ENCODE data around the gene NAT14. TPM values are rescaled to one million over a fixed set of nuclear protein-coding genes. Genes with fewer than 3 reads are reported as not detected.
A peak's percentile ranks its signal among the peaks of the same experiment; 100 is the strongest.

Gene NAT14
- total RNA-seq, 2 experiments from 2014 or later: 14.6 to 23.2 TPM

DNA sequence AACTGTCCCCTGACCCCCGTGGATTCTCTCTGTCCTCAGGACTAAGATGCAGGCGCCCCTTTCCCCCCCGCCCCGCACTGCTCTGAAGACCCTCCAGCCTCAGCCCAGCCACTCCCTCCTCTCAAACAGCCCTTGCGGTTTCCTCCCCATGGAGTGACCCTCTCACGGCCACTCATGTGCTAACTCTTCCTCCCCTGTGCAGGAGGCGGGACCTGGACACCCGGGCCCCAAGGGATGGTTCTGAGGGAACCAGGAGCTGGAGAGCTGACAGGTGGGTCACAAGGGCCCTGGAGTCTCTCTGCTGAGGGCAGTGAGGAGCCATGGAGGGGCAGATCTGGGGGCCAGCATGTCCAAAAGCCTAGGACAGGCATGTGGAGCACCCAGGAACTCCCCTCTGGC is 25.4 kb upstream of the NAT14 start:
- no peak for ATAC-seq
- H3K4me3 Mint-ChIP-seq: no peak overlapping the region
- CTCF ChIA-PET: interaction anchor here (0.8 to 6.3 kb wide), 5 partner anchors 8 to 318 kb away, joined by 3 to 41 read pairs (median 4); no protein-coding TSS in a partner anchor
- H3K4me1 Mint-ChIP-seq: peaks cover 19% of the 10 kb centered on the region
- H3K36me3 Mint-ChIP-seq: no peaks in the 10 kb centered on the region
- H3K27me3 Mint-ChIP-seq: no peaks in the 10 kb centered on the region
- H3K27ac Mint-ChIP-seq: no peak overlapping the region
- DNase-seq: no peak
- H3K9me3 Mint-ChIP-seq (ENCODE audit: low read depth): no peaks in the 10 kb centered on the region

DNA sequence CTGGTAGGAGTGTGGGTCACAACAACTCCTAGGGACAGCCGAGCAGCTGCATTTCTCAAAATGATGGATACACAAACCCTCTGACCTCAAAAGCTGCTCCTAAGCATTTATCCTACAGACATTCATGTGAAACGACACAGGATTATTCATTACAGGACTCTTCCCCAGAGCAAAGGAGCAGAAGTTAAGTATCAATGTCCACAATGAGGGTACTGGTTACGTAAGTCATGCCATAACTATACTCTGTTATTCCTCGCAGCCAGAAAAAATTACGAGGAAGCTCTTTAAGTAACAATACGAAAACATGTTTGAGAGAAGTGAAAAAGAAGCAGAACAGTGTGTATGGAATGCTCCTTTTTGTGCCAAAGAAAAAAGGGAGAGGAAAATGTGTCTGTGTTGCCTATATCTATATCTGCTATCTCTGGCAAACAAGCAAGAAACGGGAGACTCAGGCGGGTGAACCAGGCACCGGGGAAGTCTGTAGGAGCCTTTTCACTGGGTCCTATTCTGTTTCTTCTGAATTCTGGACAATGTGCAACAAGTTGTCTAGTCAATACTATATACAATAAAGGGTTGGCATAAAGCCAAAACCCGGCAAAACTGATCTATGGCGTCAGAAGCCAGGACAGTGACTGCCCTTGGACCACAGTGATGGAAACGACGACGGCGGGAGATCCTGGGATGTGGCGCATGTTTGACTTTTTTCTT is 24.9 kb upstream of the NAT14 start:
- Mint-ChIP-seq H3K9me3 (ENCODE audit: low read depth) (no peaks in the 10 kb centered on the region), H3K4me3 (peak overlapping the region; percentile 81), H3K27ac (peak overlapping the region; percentile 8), H3K4me1 (peaks cover 19% of the 10 kb centered on the region), H3K36me3 (no peaks in the 10 kb centered on the region), H3K27me3 (no peaks in the 10 kb centered on the region)
- no peak for DNase-seq
- CTCF ChIA-PET: interaction anchor here (0.6 to 6.3 kb wide), 5 partner anchors 8 to 319 kb away, joined by 3 to 41 read pairs (median 4); no protein-coding TSS in a partner anchor
- ATAC-seq: no peak

DNA sequence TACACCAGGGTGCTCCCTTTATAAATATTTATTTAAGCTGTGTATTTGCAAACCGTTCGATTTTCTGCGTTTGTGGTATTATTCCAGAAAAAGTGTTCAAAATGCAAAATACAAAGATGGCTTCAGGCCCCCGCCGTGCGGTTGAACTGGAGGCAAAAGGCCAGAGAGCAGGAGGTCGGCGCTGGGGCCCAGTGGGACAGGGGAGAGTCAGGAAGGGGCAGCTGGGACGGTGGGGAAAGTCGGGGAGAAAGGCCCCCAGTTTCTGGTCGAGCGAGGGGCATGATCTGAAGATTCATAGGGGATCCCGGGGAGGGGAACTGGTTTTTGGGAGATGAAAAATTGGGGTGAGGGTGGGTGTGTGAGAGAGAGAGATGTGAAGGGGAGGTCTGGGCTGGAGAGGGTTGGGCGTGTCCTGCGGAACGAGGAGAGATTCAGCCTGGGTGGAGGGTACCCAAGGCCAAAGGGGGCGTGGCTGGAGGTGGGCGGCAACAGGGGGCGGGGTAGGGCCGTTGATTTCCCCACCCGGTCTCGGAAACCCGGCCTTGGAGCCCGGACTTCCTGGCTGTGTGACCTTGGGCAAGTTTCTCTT is 24.2 kb upstream of the NAT14 start:
- Mint-ChIP-seq H3K9me3 (ENCODE audit: low read depth) (no peaks in the 10 kb centered on the region), H3K36me3 (no peaks in the 10 kb centered on the region), H3K4me1 (peaks cover 19% of the 10 kb centered on the region), H3K27me3 (peaks cover under 1% of the 10 kb centered on the region), H3K27ac (peak overlapping the region; percentile 85), H3K4me3 (peak overlapping the region; percentile 81)
- DNase-seq (peak; percentile 67), ATAC-seq (no peak)
- CTCF ChIA-PET: interaction anchor here (0.6 to 6.3 kb wide), 3 partner anchors 8 to 172 kb away, joined by 3 to 41 read pairs (median 4); no protein-coding TSS in a partner anchor

DNA sequence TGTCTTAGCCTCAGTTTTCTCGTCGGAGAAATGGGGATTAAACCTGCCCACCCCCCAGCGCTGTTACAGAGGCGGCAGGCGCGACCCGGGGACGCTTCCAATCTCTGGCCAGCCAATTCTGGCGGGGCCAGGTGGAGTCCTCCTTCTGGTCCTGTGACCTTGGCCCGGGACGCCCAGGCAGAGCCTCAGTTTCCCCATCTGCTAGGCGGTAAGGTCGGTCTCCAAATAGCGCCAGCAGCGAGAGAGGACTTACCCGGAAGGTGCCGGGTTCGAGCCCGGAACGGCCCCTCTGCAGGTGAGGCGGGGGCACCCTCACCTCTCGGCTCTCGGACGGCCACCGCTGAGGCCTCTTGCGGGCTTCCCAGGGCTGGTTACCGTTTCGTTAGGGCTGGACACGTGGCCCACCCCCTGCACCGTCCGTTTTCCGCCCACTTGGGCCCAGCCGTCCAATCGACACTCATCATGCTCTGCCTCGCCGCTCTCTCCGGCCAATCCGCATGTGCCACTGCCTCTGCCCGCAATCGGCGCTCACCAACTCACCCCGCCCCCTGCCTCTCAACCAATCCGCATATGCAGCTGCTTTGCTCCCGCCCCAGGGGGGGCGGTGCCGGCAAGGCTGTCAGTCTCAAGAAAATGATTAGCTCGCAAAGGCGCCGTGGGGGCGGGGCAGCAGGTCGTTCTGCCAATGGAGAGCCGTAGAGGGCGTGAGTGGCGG is 23.6 kb upstream of the NAT14 start, which contains the start of gene ISOC2:
ISOC2 (minus strand) TSS at position 384 of the 715 bp plus-strand sequence. CDS start 5,156 bp downstream, outside the sequence.
- H3K36me3 Mint-ChIP-seq: no peaks in the 10 kb centered on the region
- no peaks in the 10 kb centered on the region for H3K9me3 Mint-ChIP-seq (ENCODE audit: low read depth)
- peak within 1 kb of the TSS; percentile 81 for H3K4me3 Mint-ChIP-seq
- peaks cover 19% of the 10 kb centered on the region for H3K4me1 Mint-ChIP-seq
- peak; percentile 100 for DNase-seq
- H3K27ac Mint-ChIP-seq: peak within 1 kb of the TSS; percentile 85
- peak; percentile 96 for ATAC-seq
- peaks cover 2% of the 10 kb centered on the region for H3K27me3 Mint-ChIP-seq
- CTCF ChIA-PET: interaction anchor here (0.6 to 6.3 kb wide), 13 partner anchors 15 to 320 kb away, joined by 3 to 41 read pairs (median 4); partner anchors contain the start of genes ZNF628 and ZNF865

DNA sequence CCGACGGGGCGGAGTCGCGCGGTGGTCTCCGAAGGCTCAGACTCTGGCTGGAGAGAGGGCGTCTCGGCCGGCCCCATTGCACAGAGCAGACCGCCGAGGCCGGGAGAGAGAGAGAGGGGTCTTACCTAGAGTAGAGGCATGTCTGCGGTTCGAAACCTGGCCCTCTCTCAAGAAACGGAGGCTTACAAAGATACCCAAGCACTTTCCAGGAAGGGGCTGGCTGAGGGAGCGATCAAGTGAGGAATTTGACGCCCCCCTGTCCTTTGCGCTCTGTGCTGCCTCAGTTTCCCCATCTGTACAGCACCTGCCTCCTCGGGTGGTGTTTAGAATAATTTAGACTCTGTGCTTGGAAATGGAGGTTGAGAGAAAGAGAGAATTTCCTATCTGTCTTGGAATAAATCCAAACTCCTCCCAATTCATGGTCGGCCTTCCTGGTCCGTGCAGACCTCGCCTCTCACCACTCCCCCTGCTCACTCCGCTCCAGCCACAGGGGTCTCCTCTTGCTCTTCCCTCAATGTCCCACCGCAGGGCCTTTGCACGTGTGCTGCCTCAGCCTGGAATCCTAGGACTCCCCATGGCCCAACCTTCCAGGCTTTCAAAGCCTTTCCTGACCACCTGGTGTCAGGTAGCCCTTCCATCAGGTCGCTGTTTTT is 22.9 kb upstream of the NAT14 start:
- peak overlapping the region; percentile 85 for H3K27ac Mint-ChIP-seq
- DNase-seq: no peak
- no peak for ATAC-seq
- H3K4me3 Mint-ChIP-seq: peak overlapping the region; percentile 81
- no peaks in the 10 kb centered on the region for H3K9me3 Mint-ChIP-seq (ENCODE audit: low read depth)
- H3K4me1 Mint-ChIP-seq: peaks cover 19% of the 10 kb centered on the region
- no peaks in the 10 kb centered on the region for H3K36me3 Mint-ChIP-seq
- CTCF ChIA-PET: interaction anchor here (0.6 to 6.3 kb wide), 13 partner anchors 15 to 321 kb away, joined by 3 to 41 read pairs (median 4); partner anchors contain the start of genes ZNF628 and ZNF865
- H3K27me3 Mint-ChIP-seq: peaks cover 2% of the 10 kb centered on the region

DNA sequence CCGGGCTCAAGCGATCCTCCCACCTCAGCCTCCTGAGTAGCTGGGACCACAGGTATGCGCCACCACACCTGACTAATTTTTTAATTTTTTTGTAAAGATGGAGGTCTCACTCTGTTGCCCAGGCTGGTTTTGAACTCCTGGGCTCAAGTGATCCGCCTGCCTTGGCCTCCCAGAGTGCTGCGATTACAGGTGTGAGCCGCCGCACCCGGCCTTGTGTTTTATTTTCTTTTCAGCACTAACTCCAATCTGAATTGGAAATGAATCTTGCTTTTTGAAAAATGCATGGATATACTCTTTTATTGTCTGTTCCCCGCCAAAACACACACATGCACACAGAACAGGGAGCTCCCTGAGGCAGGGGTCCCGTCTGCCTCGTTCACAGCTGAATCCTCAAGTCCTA is 22.3 kb upstream of the NAT14 start:
- CTCF ChIA-PET: interaction anchor here (6.3 kb wide), 1 partner anchor 42 kb away, joined by 41 read pairs; no protein-coding TSS in a partner anchor
- no peaks in the 10 kb centered on the region for H3K9me3 Mint-ChIP-seq (ENCODE audit: low read depth)
- H3K36me3 Mint-ChIP-seq: no peaks in the 10 kb centered on the region
- H3K4me3 Mint-ChIP-seq: no peak overlapping the region
- DNase-seq (no peak), ATAC-seq (no peak)
- peaks cover 19% of the 10 kb centered on the region for H3K4me1 Mint-ChIP-seq
- peaks cover 2% of the 10 kb centered on the region for H3K27me3 Mint-ChIP-seq
- H3K27ac Mint-ChIP-seq: no peak overlapping the region

DNA sequence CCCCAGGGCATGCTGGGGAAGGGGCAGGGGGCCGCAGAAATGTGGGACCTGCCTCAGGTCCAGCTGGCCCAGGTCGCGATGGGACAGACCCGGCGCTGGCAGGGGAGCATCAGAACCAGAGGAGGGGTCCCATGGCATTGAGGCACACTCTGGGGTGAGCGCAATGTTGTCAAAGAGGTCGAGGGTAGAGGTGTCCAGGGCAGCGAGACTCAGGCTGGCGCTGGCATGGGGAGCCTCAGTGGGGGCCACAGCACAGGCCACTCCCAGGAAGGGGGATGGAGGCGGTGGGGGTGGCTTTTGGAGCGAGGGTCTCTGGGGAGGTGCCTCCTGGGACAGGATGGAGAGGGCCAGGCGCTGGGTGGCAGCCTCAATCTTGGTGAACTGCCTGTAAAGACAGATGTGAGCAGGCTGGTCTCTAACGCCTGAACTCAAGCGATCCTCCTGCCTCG is 21.4 kb upstream of the NAT14 start:
- H3K27me3 Mint-ChIP-seq: peaks cover 2% of the 10 kb centered on the region
- no peak overlapping the region for H3K4me3 Mint-ChIP-seq
- no peaks in the 10 kb centered on the region for H3K36me3 Mint-ChIP-seq
- H3K27ac Mint-ChIP-seq: no peak overlapping the region
- CTCF ChIA-PET: interaction anchor here (6.3 kb wide), 1 partner anchor 41 kb away, joined by 41 read pairs; no protein-coding TSS in a partner anchor
- ATAC-seq (no peak), DNase-seq (no peak)
- H3K4me1 Mint-ChIP-seq: peaks cover 22% of the 10 kb centered on the region
- H3K9me3 Mint-ChIP-seq (ENCODE audit: low read depth): no peaks in the 10 kb centered on the region

DNA sequence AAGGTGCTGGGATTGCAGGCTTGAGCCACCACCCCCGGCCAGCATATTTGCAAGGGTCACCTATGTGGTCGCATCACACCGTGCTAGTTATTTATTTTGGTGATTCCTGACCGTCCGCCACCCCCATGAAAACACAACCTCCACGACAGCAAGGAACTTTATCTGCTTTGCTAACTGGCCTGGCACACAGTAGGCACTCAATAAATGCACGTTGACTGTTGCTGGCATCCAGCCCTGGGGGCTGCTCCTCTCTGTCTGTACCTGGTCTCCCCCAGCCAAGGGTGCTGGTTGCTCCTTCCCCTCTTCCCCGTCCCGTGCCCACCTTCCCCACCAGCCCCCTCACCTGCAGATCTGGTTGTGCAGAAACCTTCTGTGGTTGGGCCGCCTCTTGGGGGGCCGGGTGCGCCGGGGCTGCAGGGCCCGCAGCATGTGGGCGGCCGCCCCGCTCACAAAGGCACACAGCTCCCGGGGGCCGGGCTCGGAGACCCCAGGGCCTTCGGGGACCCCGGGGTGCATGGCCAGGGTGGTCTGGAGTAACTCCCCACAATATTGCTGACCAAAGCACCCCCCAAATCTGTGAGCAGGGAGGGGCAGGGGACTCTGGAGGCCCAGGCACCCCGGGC is 20.8 kb upstream of the NAT14 start:
- DNase-seq (no peak), ATAC-seq (no peak)
- Mint-ChIP-seq H3K9me3 (ENCODE audit: low read depth) (no peaks in the 10 kb centered on the region), H3K36me3 (no peaks in the 10 kb centered on the region), H3K27me3 (peaks cover 2% of the 10 kb centered on the region), H3K4me1 (peaks cover 22% of the 10 kb centered on the region), H3K27ac (no peak overlapping the region), H3K4me3 (no peak overlapping the region)
- CTCF ChIA-PET: interaction anchor here (6.3 kb wide), 1 partner anchor 40 kb away, joined by 41 read pairs; no protein-coding TSS in a partner anchor

DNA sequence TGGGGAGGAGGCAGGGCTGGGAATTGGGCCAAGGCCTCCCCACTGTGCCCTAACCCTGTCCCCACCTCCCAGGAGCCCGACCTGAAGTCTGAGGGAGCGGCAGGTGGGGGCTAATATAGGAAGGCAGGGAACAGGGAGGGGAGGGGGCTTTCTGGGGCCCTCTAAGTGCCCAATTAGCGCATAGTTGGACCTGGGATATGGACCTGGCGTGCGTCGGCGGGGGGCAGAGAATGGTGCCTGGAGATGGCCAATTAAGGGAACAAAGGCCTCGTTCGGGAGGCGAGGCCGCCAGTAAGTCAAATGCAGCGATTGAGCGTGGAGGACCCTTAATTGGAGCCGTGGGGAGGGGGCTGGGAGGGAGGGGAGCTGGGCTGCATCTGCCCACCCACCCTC is 20.3 kb upstream of the NAT14 start, which contains the start of gene C19orf85:
C19orf85 (minus strand) TSS at position 90 of the 393 bp plus-strand sequence. CDS start 197 bp downstream, outside the sequence.
- DNase-seq (no peak), ATAC-seq (no peak)
- no peaks in the 10 kb centered on the region for H3K9me3 Mint-ChIP-seq (ENCODE audit: low read depth)
- CTCF ChIA-PET: no interaction called here
- peaks cover 22% of the 10 kb centered on the region for H3K4me1 Mint-ChIP-seq
- H3K36me3 Mint-ChIP-seq: no peaks in the 10 kb centered on the region
- no peak within 1 kb of the TSS for H3K4me3 Mint-ChIP-seq
- peaks cover 2% of the 10 kb centered on the region for H3K27me3 Mint-ChIP-seq
- H3K27ac Mint-ChIP-seq: no peak within 1 kb of the TSS

DNA sequence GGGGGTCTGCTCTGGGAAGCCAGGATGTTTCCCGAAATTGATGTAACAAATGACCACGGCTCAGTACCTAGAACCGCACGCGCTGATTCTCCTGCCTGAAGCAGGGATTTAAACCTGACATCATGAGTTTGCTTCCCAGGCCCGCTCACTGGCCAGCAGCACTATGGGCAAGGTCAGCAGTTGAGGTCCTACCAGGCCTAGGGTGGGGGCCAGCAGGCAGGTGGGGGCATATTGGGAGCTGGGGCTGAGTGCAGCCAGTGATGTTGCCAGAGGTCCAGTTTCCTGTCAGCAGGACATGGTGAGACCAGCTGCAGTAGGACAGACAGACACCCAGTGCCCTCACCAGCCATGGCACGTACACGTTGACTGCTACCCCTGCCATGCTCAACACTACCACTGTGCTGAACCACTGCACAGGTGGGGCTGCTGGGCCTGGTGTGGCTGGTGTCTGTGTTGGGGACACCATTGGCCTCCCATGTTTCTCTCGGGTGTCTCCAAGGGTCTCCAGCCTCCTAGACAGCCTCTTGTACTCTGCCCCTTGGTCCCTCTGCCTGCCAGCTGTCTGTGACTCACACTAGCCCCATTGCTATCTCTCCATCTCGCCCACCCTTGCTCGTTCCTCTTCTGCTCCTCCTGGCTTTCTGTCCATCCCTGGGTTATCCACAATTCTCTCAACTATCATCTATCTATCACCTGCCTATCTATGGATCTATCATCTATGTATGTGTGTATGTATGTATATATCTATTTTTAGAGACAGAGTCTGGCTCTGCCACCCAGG is 19.3 kb upstream of the NAT14 start:
- peaks cover 15% of the 10 kb centered on the region for H3K4me1 Mint-ChIP-seq
- ATAC-seq: no peak
- DNase-seq: no peak
- H3K27ac Mint-ChIP-seq: no peak overlapping the region
- H3K9me3 Mint-ChIP-seq (ENCODE audit: low read depth): no peaks in the 10 kb centered on the region
- CTCF ChIA-PET: interaction anchor here (1.0 to 4.9 kb wide), 7 partner anchors 9 to 173 kb away, joined by 3 to 76 read pairs (median 15); partner anchors contain the start of genes NAT14, ZNF628 and ZNF865
- no peaks in the 10 kb centered on the region for H3K36me3 Mint-ChIP-seq
- no peak overlapping the region for H3K4me3 Mint-ChIP-seq
- peaks cover 2% of the 10 kb centered on the region for H3K27me3 Mint-ChIP-seq

DNA sequence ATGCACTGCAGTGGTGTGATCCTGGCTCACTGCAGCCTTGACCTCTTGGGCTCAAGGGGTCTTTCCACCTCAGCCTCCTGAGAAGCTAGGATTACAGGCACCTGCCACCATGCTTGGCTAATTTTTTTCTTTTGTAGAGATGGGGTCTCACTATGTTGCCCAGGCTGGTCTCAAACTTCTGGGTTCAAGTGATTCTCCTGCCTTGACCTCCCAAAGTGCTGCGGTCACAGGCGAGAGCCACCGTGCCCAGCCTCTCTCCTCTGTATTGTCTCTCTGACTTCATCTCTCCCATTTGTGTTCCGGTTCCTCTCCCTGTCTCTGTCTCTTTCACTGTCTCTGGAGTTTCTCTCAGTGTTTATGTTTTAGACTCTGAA is 18.8 kb upstream of the NAT14 start:
- ATAC-seq: no peak
- Mint-ChIP-seq H3K36me3 (no peaks in the 10 kb centered on the region), H3K4me3 (no peak overlapping the region), H3K4me1 (peaks cover 12% of the 10 kb centered on the region), H3K27ac (no peak overlapping the region), H3K9me3 (ENCODE audit: low read depth) (no peaks in the 10 kb centered on the region), H3K27me3 (peaks cover 2% of the 10 kb centered on the region)
- CTCF ChIA-PET: interaction anchor here (1.0 to 4.9 kb wide), 11 partner anchors 8 to 325 kb away, joined by 3 to 76 read pairs (median 6); partner anchors contain the start of genes NAT14, ZNF628 and ZNF865
- no peak for DNase-seq

Measured in activated CD8-positive, alpha-beta memory T cell treated with anti-CD3 and anti-CD28 coated beads, Interleukin-2, amount 10 ng/mL, durations not matched to agents 7 days and 5 days (primary cell).